Measurements from ENCODE around the gene L3MBTL3. TPM values are rescaled to one million over a fixed set of nuclear protein-coding genes. Genes with fewer than 3 reads are reported as not detected.
"Not testable (repeated sequence)": the region's sequence is repeated elsewhere in the genome, so short reads cannot be mapped to it uniquely, and the experiment has no call there.

The L3MBTL3 gene
- total RNA-seq, 1 experiment from 2014 or later = 5.4 TPM

DNA sequence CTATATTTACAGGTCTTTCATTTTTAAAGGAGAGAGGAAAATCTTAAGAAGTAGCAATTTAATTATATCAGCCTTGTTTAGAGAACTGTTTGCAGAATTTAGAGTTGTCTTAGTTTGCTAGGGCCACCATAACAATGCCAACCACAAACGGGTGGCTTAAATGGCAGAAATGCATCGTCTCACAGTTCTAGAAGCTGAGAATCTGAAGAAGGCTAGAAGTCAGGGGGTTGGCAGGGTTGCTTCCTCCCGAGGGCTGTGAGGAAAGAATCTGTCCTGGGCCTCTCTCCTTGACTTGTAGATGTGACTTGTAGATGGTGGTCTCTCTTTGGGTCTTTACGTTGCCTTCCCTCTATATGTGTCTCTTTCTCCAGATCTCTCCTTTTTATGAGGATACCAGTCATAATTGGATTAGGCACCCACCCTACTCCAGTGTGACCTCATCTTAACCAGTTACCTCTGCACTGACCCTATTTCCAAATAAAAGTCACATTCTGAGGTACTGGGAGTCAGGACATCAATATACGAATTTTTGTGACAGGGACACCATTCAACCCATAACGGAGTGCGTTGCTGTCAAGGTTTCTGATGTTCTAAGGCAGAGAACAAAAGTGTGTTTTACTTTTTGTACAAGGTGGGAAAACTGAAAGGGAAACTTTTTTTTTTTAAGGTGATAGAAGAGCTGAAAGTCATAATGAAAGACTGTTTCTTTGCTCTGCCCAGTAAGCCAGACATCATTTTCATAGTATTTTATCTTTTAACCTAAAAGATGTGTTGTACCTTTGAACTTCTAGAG, 119.9 kb downstream of the L3MBTL3 start:
- no peak for DNase-seq (ENCODE audit: low spot score)

DNA sequence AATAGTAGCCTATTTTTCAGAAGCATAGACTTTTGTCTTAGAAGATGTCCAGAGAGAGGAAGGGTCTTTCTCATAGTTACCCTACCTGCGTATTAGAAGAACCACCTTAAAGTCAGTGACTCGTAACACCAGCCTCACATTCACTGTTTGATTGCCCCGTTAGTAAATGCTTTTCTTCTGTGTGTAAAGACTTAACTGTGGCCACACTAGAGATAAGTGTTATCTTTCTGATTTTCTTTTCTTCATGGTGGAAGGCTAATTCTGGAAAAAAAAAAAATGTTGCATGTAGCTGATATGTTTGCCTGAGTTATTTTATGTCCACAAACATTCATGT, 120.5 kb downstream of the L3MBTL3 start:
- DNase-seq (ENCODE audit: low spot score) = no peak

DNA sequence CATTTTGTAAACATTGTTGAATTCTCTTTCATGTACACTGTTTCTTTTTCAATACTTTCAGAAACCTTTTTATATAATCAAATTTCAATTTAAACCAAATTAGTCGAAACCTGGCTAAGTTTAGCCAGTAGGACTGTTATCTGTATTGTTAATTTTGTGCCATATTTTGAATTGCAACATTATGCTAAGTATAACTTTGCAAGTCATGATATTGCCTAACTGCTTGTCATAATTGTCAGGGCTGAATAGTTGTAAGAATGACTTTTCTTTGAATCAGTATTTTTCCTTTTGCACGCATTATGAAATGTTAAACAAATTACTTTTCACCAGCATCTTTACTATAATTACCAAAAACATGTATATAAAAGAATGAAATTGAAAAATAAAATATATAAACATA, 121.7 kb downstream of the L3MBTL3 start:
- no peak for DNase-seq (ENCODE audit: low spot score)

DNA sequence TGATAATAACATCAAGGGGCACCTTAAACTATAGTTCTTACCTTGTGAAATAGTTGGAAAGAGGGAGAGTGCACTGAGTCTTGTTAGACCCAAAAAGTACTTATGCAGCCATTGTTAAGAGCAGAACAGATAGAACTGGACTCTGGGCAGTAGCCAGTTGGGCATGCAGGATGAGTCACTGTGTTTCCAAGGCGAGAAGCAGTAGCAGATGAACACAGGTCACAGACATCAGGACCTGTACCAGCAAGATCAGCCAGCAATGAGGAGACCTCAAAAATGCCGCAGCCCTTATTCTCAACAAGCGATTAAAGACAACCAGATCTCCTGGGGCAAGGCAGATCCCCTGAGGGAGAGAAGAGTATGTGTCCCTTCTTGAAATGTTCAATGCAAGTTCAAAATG, 125.3 kb downstream of the L3MBTL3 start:
- peak; percentile 9 for DNase-seq (ENCODE audit: low spot score)

DNA sequence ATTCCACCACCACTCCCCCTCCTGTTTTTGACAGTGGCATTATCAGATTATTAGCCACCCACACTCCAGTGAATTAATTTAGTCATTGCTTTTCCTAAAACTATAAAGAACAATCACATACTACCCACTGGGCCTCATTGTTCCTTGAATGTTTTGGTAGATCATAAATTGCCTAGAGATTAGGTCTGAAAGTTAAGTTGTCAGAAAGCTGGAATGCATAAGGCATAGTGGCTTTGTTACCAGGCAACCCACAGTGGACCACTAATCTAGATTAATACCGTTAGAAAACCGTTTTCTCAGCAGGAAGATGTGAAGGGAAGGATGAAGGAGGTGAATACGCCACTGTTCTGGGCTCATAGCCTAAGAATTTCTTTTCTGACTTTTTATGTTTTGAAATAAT, 128.7 kb downstream of the L3MBTL3 start:
- DNase-seq (ENCODE audit: low spot score) = no peak

DNA sequence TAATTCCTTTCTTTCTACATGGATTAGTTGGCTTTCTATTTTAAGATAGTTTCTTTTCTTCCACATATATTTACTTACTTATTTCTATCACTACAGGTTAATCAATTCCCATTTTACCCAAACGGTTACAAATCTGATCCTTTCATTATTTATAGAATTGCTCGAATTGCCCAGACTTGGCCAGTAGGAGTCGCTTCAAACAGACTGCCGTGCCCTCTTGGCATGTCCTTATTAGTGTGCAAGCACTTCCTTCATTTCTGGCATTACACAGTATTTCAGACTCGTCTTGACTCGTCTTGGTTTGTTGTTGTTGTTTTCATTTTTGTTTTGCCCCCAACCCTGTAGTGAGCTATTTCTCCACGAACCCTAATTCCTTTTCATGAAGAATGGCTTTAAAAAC, 129.8 kb downstream of the L3MBTL3 start:
- DNase-seq (ENCODE audit: low spot score) = no peak

DNA sequence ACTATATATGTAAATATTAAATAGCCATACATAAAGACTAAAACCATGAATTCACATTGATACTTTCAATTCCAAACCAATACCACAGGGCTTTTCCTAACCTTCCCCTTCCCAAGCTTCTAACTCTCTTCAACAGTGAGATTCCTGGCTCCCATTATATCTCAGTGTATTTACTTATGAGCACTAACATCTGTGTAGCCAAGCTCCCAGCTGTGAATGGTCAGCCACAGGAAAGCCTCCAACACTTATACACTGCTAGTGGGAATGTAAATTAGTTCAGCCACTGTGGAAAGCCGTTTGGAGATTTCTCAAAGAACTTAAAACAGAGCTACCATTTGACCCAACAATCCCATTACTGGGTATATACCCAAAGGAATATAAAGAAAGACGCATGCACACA, 130.6 kb downstream of the L3MBTL3 start:
- not testable (repeated sequence) for DNase-seq (ENCODE audit: low spot score)

DNA sequence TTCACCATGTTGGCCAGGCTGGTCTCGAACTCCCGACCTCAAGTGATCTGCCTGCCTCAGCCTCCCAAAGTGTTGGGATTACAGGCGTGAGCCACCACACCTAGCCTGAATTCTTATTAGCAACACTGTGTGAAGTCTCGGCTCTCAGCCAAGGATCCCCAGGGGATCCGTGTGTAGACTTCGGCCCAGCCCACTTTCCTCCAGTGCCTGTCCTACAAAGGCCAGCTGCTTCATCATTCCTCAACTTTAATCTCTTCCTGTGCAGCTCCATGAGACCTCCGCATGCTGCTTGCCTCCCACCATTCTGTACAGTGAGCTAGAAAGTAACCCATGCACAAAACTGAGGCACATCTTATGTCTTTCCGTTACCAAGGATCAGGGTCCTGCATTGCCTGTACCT, 132.5 kb downstream of the L3MBTL3 start:
- DNase-seq (ENCODE audit: low spot score) = no peak

DNA sequence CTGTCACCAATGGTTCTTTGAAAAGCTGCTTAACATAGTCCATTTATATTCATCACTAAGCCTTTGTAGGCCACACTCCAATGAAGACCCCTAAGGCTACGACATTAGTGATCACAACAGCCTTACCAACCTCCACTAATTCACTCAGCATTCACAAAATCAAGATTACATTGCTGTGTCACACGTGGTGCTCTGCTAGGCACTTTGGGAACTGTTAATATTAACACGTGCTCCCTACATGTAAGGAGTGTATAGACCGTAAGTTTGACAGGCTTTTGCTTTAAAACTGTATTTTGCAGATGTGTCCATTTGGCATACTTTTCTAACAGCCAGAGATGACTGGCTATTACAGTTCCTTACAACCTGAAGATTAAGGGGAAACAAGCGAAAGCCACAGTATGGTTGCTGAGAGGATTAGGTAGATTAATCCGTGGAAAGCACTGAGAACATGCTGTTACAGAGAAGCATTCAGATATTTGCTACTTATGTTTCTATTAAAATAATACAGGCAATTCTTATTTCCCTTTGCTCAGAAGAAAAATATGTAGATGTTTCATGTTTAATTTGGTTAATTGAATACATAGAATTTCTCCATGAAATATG, 134.6 kb downstream of the L3MBTL3 start:
- DNase-seq (ENCODE audit: low spot score) = no peak

DNA sequence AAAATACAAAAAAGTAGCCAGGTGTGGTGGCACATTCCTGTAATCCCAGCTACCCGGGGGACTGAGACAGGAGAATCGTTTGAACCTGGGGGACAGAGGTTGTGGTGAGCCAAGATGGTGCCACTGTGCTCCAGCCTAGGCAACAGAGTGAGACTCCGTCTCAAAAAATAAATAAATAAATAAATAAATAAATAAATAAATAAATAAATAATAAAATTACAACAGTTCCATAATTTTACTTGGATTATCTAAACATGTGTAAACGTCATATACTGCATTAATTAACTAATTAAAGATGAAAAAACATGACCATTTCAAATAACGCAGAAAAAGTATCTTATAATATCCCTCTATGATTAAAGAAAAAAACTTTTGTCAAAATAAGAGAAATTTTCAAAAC, 138.5 kb downstream of the L3MBTL3 start:
- no peak for DNase-seq (ENCODE audit: low spot score)

DNA sequence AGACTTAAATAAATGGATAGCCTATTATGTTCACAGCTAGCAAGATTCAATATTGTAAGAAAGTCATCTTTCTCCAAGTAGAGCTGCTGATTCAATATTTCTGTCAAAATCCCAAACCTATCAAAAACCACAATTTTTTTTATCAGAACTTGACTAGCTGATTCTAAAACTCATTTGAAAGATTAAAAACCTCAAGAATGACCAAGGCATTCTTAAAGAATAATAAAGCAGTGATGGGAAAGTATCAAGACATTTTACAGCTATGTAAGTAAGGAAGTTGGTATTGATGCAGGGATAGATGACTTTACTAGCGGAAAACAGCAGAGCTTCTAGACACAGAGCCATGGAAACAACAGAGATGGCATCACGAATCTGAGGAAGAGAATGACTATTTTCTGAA, 139.7 kb downstream of the L3MBTL3 start:
- DNase-seq (ENCODE audit: low spot score) = no peak

DNA sequence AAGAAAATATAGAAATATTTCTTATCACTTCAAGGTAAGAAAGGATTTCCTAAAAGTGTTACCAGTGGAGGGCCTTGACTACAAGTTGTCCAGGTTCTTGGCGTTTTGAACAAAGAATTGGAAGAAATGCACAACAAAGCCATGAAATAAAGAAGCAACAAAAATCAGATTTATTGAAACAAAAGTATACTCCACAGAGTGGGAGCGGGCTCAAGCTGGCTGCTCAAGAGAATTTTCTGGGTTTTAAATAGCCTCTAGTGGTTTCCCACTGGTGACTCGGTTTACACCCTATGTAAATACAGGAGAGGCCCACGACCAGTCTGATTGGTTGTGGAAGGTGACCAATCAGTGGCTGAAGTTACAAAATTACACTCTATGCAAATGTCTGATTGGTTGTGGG, 140.2 kb downstream of the L3MBTL3 start:
- DNase-seq (ENCODE audit: low spot score) = no peak

DNA sequence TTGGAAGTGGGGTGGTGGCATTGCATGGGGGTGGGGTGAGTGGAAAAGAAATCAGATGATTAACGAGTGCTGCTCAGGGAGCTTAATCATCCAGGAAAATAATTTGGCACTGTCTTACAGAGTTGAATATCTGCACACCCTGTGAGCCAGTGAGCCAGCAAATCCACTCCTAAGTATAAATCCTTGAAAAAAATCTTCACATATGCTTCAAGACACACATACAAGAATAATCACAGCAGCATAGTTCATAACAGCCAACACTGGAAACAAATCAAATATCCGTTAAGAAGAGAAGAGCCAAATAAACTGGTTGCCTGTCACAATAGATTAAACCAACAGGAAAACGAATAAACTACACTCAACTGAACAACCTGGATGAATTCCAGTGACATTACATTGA, 141.6 kb downstream of the L3MBTL3 start:
- DNase-seq (ENCODE audit: low spot score) = no peak

DNA sequence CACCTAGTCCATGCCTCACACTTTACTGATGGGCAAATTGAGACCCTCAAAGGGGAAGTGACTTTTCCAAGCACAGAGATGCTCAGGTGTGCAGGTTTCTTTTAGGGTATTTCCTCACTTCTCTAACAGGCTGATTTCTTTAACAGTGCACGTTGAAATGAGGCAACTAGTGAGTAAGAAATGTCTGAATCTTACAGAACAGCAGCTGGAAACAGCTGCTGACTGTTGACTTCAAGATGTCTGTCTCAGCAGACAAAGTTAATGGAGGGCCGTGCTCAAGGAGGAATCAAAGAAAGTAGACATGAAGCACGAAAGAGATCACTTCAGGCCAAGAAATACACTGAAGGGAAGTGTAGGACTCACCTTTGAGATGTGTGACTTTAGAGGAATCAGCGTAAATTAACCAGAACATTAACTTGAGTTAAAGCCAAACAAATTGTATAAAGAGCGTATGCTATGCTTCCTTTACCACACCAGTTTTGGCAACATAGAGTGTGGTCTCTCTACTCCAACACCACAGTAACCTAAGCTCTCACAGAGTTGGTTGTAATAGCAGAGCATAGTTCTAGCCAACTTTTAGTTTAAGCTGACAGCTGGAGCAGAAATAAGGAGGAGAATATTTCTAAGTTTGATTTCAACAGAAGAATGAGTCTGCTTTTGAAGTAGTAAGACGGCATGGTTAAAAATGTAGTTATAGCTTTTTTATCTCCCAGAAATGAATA, 143.5 kb downstream of the L3MBTL3 start:
- no peak for DNase-seq (ENCODE audit: low spot score)

DNA sequence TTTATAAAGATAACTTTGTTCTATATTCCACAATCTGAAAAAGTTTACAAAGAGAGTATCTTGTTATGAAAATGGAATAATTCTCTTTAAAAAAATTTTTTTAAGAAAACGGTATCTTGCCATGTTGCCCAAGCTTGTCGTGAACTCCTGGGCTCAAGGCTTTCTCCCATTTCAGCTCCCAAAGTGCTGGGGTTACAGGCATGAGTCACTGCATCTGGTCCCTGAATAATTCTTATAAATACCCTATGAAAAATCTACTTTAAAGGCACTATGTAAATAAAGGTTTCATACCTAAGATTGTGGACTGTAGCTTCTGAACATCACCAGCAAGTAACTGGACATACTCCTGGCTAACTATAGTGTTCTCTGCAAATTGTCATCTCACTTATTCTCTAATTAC, 144.0 kb downstream of the L3MBTL3 start:
- no peak for DNase-seq (ENCODE audit: low spot score)

DNA sequence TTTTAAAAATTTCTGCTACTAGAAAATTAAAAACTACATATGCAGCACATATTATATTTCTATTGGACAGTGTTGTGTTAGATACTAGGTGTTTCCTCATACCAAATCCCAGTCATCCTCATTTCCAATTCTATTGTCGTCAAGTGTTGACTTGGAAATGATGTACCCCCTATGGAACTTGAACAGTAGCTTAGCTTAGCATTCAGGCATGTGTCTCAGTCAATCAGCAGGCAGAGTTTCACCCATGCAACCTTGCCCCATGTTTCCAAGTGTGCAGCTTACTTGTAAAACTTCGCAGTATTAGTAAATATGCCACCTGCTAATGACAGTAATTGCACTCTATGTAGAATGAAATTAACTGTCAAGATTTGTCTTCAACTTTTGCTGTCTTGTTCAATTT, 144.9 kb downstream of the L3MBTL3 start:
- DNase-seq (ENCODE audit: low spot score) = no peak

DNA sequence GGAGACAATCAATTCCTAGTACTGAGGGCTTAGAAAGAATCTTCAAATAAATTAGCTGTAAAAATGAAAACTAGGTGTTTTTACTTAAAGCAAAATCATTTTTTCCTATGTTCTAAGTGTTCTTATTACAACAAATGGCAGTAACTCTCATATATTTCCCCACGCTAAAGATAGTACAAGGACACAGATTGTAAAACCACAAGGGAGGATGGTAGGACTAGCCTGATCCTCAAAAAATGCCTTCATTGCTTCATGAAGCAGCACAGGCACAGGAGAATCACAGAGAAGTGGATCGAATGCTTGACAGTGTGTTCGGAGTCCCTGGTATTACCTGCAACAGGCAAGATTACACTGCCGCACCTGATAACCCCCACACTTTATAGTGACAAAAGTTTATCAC, 145.9 kb downstream of the L3MBTL3 start:
- no peak for DNase-seq (ENCODE audit: low spot score)

DNA sequence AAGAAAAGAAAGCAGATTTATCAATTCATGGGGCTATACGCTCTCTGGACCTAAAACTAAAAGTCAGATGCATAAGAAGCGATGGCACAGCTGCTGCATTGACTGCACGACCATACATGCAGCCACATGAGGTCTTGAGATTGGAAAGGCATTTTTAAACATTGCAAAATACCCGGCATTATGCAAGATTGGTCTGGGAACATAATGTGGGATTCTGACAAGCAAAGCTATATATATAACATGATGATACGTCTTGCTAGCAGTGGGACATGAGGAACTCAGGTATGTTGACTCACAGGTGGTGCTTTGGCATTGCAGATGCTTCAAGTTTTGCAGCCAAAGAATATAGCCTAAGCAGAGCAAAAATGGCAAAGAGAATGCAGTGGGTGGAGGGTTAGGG, 149.3 kb downstream of the L3MBTL3 start:
- DNase-seq (ENCODE audit: low spot score) = no peak

DNA sequence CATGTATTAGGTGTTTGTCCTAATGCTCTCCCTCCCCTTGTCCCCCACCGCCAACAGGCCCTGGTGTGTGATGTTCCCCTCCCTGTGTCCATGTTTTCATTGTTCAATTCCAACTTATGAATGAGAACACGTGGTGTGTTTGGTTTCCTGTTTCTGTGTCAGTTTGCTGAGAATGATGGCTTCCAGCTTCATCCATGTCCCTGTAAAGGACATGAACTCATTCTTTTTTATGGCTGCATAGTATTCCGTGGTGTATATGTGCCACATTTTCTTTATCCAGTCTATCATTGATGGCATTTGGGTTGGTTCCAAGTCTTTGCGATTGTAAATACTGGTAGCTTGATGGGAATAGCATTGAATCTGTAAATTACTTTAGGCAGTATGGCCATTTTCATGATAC, 151.8 kb downstream of the L3MBTL3 start:
- DNase-seq (ENCODE audit: low spot score) = not testable (repeated sequence)

DNA sequence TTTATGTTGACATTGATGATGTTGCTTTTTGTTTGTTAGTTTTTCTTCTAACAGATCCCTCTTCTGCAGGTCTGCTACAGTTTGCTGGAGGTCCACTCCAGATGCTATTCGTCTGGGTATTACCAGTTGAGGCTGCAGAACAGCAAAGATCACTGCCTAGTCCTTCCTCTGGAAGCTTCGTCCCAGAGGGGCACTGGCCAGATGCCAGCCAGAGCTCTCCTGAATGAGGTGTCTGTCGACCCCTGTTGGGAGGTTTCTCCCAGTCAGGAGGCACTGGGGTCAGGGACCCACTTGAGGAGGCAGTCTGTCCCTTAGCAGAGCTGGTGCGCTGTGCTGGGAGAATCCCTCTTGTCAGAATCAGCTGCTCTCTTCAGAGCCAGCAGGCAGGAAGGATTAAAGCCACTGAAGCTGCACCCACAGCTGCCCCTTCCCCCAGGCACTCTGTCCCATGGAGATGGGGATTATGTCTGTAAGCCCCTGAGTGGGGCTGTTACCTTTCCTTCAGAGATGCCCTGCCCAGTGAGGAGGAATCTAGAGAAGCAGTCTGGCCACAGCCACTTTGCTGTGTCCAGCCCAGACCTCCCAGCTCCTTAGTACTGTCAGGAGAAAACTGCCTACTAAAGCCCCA, 155.1 kb downstream of the L3MBTL3 start:
- not testable (repeated sequence) for DNase-seq (ENCODE audit: low spot score)

DNA sequence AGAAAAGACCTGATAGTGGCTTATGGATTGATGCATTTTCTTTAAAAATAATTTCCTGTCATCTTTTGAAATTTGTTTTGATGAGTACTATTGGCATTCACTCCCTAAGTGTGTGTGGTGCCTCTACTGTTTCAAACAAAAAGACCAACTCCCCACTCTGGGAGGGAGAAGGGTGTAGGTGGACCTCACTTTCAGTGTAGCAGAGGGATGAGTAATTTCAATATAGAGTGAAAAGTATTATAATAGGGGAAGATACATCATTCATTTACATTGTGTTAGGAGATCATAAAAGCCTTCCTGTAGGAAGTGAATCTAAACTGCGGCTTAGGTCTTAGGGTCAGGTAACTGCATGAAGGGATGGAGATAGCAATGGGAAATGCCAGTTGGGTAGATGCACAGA, 158.0 kb downstream of the L3MBTL3 start:
- no peak for DNase-seq (ENCODE audit: low spot score)

DNA sequence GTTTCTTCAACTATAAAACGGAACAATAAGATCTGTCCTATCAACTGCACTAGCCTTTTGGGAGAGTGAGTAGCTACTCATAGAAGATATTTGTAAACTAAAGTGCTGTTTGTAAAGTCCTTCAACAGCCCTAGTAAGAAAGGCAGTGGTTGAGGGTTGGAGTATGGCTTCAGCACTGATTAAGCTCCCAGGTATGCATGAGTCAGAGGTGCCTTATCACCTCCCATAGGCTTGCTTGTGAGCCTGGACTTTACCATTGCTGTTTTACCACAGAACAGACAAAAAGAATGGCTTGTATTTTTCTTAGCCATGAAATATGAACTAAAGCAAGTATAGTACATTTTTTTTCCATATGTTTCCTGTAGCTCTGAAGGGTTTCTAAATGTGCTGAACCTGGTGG, 160.3 kb downstream of the L3MBTL3 start:
- peak; percentile 94 for DNase-seq (ENCODE audit: low spot score)

DNA sequence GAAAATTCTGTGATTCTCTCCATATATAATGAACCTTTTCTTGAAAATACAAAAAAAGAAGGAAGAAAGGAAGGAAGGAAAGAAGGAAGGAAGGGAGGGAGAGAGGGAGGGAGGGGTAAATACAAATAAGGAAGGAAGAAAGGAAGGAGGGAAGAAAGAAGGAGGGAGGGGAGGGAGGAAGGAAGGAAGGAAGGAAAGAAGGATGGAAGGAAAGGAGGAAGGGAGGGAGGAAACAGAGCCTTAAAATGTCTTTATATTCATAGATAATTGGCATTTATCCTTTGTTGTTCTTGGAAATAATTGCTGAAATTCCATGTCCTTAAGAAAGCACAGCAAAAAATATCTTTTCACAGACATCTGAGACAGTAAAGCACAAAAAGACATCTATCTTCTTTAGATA, 164.1 kb downstream of the L3MBTL3 start:
- DNase-seq (ENCODE audit: low spot score) = no peak
